ENCODE data around the gene SYN1.

- TF ChIP-seq CTCF (IDR thresholded peaks at IDR 0.05) (no peak), POLR2A (IDR thresholded peaks at IDR 0.05) (no peak), POLR2AphosphoS5 (IDR thresholded peaks at IDR 0.05) (no peak), EP300 (IDR thresholded peaks at IDR 0.05; ENCODE audit: low read depth) (no peak)
Measured at GRCh38 chrX:47649271-47649670, 29.6 kb upstream of the SYN1 start.
